Activated CD8-positive, alpha-beta T cell treated with anti-CD3 and anti-CD28 coated beads, Interleukin-2, amount 10 ng/mL, durations not matched to agents 7 days and 5 days (primary cell): Measurements from ENCODE around the gene MAD2L2. TPM values are rescaled to one million over a fixed set of nuclear protein-coding genes. Genes with fewer than 3 reads are reported as not detected.
A peak's percentile ranks its signal among the peaks of the same experiment; 100 is the strongest.

ENCODE experiments used
- ATAC-seq: fragments of 150-1000 bp; cut with Tn5 transposase; one replicate; pipeline ENCODE4 v1.10.0; 2021; ENCODE audit warnings: moderate library complexity
- CTCF ChIA-PET: fragments of 350-600 bp; sonication (Branson Sonifier 250); formaldehyde crosslinking; loops from one replicate; lab custom pipeline; 2021; ENCODE audit warnings: antibody characterized with exemption; lab: Charles Lee
- POLR2A ChIA-PET: fragments of 350-600 bp; sonication (Branson Sonifier 250); formaldehyde crosslinking; loops from one replicate; lab custom pipeline; 2021; ENCODE audit warnings: antibody characterized with exemption; lab: Charles Lee
- DNase-seq: peaks from one replicate; pipeline ENCODE4 v3.0.0-alpha.2; 2020
- H3K27ac Mint-ChIP-seq: one replicate; pipeline ENCODE4 v1.8.0; 2021; ENCODE audit warnings: mild to moderate bottlenecking, mixed read lengths
- H3K27me3 Mint-ChIP-seq: one replicate; pipeline ENCODE4 v1.8.0; 2021; ENCODE audit warnings: low read depth, mixed read lengths
- H3K36me3 Mint-ChIP-seq: one replicate; pipeline ENCODE4 v1.8.0; 2021; ENCODE audit warnings: low read depth, mixed read lengths
- H3K4me1 Mint-ChIP-seq: one replicate; pipeline ENCODE4 v1.8.0; 2021; ENCODE audit warnings: low read depth, mixed read lengths
- H3K4me3 Mint-ChIP-seq: one replicate; pipeline ENCODE4 v1.8.0; 2021; ENCODE audit warnings: mild to moderate bottlenecking, mixed read lengths
- H3K9me3 Mint-ChIP-seq: one replicate; pipeline ENCODE4 v1.8.0; 2022; ENCODE audit warnings: mixed read lengths; ENCODE audit not compliant: insufficient read depth
- total RNA-seq, 2 experiments: library from RNA; stranded (reverse); gene quantifications; one replicate each; pipeline ENCODE4 v1.2.3, GENCODE V29; 2021

The MAD2L2 gene
- total RNA-seq, 2 experiments from 2014 or later: 127 to 129 TPM

DNA sequence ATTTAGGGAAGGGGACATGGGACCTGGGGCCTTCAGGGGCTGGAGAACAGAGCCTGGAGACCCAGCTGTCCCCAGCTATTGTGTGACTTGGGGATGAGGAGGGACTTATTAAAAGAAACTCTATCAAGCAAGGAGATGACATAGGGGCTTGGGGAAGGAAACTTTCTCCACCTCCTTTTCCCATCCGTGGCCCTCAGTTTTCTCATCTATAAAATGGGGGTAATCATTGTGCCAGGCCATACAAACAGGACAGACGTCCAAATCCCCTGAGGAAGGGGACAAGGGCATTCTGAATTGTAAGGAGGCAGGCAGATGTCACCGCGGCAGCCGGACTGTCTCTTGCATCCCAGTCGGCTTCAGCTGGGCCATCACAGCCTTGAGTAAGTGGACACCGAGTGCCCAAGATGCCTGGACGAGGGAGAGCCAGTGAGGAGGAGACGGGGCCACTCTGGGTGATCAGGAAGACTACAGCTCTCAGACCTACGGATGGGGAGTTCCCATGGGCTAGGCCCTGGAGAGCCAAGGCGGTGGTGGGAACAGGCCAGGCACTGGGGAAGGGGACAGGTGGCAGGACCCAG is 28.7 kb downstream of the MAD2L2 start:
- Mint-ChIP-seq H3K9me3 (no peaks in the 10 kb centered on the region), H3K4me3 (no peak overlapping the region), H3K27me3 (peaks cover 2% of the 10 kb centered on the region), H3K27ac (no peak overlapping the region), H3K4me1 (peaks cover 39% of the 10 kb centered on the region), H3K36me3 (peaks cover 9% of the 10 kb centered on the region)
- ATAC-seq: no peak
- ChIA-PET CTCF (interaction anchor here (1.9 to 7.2 kb wide), 7 partner anchors 10 to 614 kb away, joined by 4 to 86 read pairs (median 19); partner anchors contain the start of gene FBXO6), POLR2A (interaction anchor here (1.2 to 4.2 kb wide), 4 partner anchors 12 to 257 kb away, joined by 4 to 30 read pairs (median 18); partner anchors contain the start of gene FBXO6)
- no peak for DNase-seq

DNA sequence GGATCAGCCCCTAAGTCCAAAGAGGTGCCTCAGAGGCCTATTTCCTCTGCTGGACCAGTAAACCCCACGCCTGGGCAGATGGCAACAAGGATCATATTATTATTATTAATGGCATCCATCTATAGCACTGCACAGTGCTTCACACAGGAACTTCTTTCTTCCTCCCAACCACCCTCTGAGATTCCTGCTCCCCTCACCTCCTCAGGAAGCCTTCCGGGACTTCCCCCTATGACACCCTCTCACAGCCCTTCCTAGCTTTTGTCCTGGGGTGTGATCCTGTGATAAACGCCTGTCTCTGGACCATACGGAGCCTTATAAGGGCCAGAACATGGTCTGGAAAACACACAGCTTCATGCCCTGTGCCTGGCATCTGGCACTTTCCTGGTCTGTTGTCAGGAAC is 29.9 kb downstream of the MAD2L2 start:
- Mint-ChIP-seq H3K4me3 (peak overlapping the region; percentile 72), H3K9me3 (no peaks in the 10 kb centered on the region)
- no peak for ATAC-seq

GRCh38 chr1:11650331-11650991 is 30.5 kb downstream of the MAD2L2 start:
- H3K36me3 Mint-ChIP-seq: no peaks in the 10 kb centered on the region
- DNase-seq: peak; percentile 93
- peaks cover 2% of the 10 kb centered on the region for H3K27me3 Mint-ChIP-seq
- CTCF ChIA-PET: interaction anchor here (0.8 to 7.2 kb wide), 18 partner anchors 8 to 1155 kb away, joined by 3 to 86 read pairs (median 7); partner anchors contain the start of genes AGTRAP, CLCN6, FBXO6 and MAD2L2
- H3K27ac Mint-ChIP-seq: peak overlapping the region; percentile 60
- H3K9me3 Mint-ChIP-seq: no peaks in the 10 kb centered on the region
- peak overlapping the region; percentile 72 for H3K4me3 Mint-ChIP-seq
- peaks cover 30% of the 10 kb centered on the region for H3K4me1 Mint-ChIP-seq
- ATAC-seq: peak; percentile 74
- POLR2A ChIA-PET: interaction anchor here (0.6 to 2.2 kb wide), 4 partner anchors 14 to 258 kb away, joined by 6 to 14 read pairs (median 10); partner anchors contain the start of gene FBXO6

More for the DNA sequence above, 29.9 kb downstream of the MAD2L2 start:
- no peak for DNase-seq
- Mint-ChIP-seq H3K4me1 (peaks cover 36% of the 10 kb centered on the region), H3K27ac (peak overlapping the region; percentile 60), H3K27me3 (peaks cover 2% of the 10 kb centered on the region), H3K36me3 (peaks cover 2% of the 10 kb centered on the region)
- POLR2A ChIA-PET: interaction anchor here (0.6 to 2.2 kb wide), 4 partner anchors 31 to 389 kb away, joined by 3 to 14 read pairs (median 10); partner anchors contain the start of gene MTOR
- CTCF ChIA-PET: interaction anchor here (0.9 to 7.2 kb wide), 16 partner anchors 9 to 614 kb away, joined by 3 to 86 read pairs (median 8); partner anchors contain the start of genes AGTRAP, CLCN6, FBXO6 and MAD2L2

DNA sequence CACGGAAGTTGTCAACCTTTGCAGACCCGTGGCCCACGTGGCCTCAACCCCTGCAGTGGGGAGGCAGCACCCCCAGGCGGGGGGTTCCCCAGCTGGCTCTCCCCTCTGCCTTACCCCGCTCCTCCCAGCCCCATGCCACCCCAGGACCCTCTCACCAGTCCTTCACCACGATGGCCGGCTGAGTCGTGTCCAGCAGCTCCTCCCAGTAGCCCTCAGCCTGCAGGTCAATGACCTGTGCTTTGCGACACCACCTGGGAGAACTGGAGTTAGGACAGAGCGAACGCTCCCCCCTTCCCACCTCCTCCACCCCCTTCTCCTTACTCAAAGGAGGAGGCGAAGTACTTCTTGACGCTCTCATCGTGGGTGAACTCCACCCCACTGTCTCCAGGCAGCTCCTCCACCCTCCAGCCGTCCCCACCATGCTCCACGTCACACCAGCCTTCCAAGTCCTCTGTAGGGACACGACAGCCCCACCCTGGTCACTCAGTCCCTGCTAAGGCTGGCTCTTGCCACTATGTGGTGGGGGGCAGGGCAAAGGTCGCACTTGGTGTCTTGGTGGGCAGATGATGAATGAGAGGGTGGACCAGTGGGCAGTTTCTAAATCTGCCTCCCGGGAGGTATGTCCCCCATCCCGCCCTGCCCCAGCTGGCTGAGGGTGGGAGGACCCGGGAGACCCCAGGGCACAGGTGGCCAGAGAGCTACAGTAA is 31.2 kb downstream of the MAD2L2 start:
- Mint-ChIP-seq H3K4me3 (peak overlapping the region; percentile 36), H3K4me1 (peaks cover 28% of the 10 kb centered on the region), H3K27ac (peak overlapping the region; percentile 52), H3K9me3 (no peaks in the 10 kb centered on the region), H3K27me3 (peaks cover 2% of the 10 kb centered on the region), H3K36me3 (no peaks in the 10 kb centered on the region)
- POLR2A ChIA-PET: interaction anchor here (1.6 to 2.2 kb wide), 3 partner anchors 14 to 259 kb away, joined by 7 to 14 read pairs (median 14); partner anchors contain the start of gene FBXO6
- DNase-seq (no peak), ATAC-seq (no peak)
- CTCF ChIA-PET: interaction anchor here (0.8 to 7.2 kb wide), 16 partner anchors 8 to 1154 kb away, joined by 3 to 86 read pairs (median 8); partner anchors contain the start of genes AGTRAP, CLCN6, FBXO6 and MAD2L2

- Mint-ChIP-seq H3K9me3 (no peaks in the 10 kb centered on the region), H3K4me3 (no peak overlapping the region), H3K36me3 (no peaks in the 10 kb centered on the region), H3K27ac (no peak overlapping the region), H3K4me1 (peaks cover 27% of the 10 kb centered on the region), H3K27me3 (peaks cover 2% of the 10 kb centered on the region)
- ChIA-PET CTCF (interaction anchor here (1.6 to 3.3 kb wide), 4 partner anchors 32 to 157 kb away, joined by 6 to 55 read pairs (median 10); partner anchors contain the start of genes CLCN6, MAD2L2 and MTHFR), POLR2A (interaction anchor here (1.6 to 2.2 kb wide), 3 partner anchors 15 to 259 kb away, joined by 7 to 14 read pairs (median 14); partner anchors contain the start of gene FBXO6)
- DNase-seq (no peak), ATAC-seq (no peak)
Measured at GRCh38 chr1:11649237-11649623, 31.7 kb downstream of the MAD2L2 start.

DNA sequence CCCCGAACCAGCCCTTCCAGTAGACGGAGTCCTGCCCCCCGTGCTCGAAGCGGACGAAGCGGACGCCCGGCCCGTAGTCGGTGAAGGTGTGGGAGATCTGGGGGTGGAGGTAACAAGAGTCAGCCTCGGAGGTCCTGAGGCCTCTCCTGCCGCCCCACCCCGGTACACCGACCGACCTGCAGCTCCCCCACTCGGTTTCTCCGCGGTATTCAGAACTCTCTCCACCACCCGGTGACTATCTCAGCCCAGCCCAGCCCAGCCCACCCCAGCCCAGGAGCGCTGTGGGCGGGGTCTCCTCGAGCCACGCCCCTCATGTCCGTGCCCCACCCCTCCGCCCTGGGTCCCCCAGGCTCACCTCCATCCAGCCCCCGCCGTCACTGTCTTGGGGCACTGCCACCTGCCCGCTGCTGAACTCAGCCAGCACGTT is 32.2 kb downstream of the MAD2L2 start:
- H3K27ac Mint-ChIP-seq: no peak overlapping the region
- H3K9me3 Mint-ChIP-seq: no peaks in the 10 kb centered on the region
- peak; percentile 49 for DNase-seq
- CTCF ChIA-PET: interaction anchor here (3.3 to 8.6 kb wide), 2 partner anchors 71 to 611 kb away, joined by 55 to 84 read pairs; no protein-coding TSS in a partner anchor
- peak overlapping the region; percentile 31 for H3K4me3 Mint-ChIP-seq
- no peaks in the 10 kb centered on the region for H3K36me3 Mint-ChIP-seq
- H3K4me1 Mint-ChIP-seq: peaks cover 27% of the 10 kb centered on the region
- peak; percentile 17 for ATAC-seq
- H3K27me3 Mint-ChIP-seq: peaks cover 2% of the 10 kb centered on the region
- POLR2A ChIA-PET: interaction anchor here (1.6 kb wide), 1 partner anchor 15 kb away, joined by 7 read pairs; the partner anchor contains the start of gene FBXO6

GRCh38 chr1:11648039-11648438 is 32.9 kb downstream of the MAD2L2 start:
- POLR2A ChIA-PET: no interaction called here
- DNase-seq (no peak), ATAC-seq (no peak)
- H3K9me3 Mint-ChIP-seq: no peaks in the 10 kb centered on the region
- peaks cover 27% of the 10 kb centered on the region for H3K4me1 Mint-ChIP-seq
- H3K4me3 Mint-ChIP-seq: no peak overlapping the region
- CTCF ChIA-PET: interaction anchor here (8.6 kb wide), 1 partner anchor 610 kb away, joined by 84 read pairs; no protein-coding TSS in a partner anchor
- no peak overlapping the region for H3K27ac Mint-ChIP-seq
- H3K27me3 Mint-ChIP-seq: peaks cover 2% of the 10 kb centered on the region
- H3K36me3 Mint-ChIP-seq: no peaks in the 10 kb centered on the region

- peaks cover 2% of the 10 kb centered on the region for H3K27me3 Mint-ChIP-seq
- CTCF ChIA-PET: interaction anchor here (0.5 to 8.6 kb wide), 3 partner anchors 406 to 609 kb away, joined by 3 to 84 read pairs (median 3); no protein-coding TSS in a partner anchor
- POLR2A ChIA-PET: interaction anchor here (0.6 kb wide), 1 partner anchor 40 kb away, joined by 3 read pairs; no protein-coding TSS in a partner anchor
- H3K9me3 Mint-ChIP-seq: no peaks in the 10 kb centered on the region
- peaks cover 27% of the 10 kb centered on the region for H3K4me1 Mint-ChIP-seq
- DNase-seq (no peak), ATAC-seq (no peak)
- no peaks in the 10 kb centered on the region for H3K36me3 Mint-ChIP-seq
- no peak overlapping the region for H3K27ac Mint-ChIP-seq
- H3K4me3 Mint-ChIP-seq: no peak overlapping the region
Measured at GRCh38 chr1:11647333-11647732, 33.6 kb downstream of the MAD2L2 start.

DNA sequence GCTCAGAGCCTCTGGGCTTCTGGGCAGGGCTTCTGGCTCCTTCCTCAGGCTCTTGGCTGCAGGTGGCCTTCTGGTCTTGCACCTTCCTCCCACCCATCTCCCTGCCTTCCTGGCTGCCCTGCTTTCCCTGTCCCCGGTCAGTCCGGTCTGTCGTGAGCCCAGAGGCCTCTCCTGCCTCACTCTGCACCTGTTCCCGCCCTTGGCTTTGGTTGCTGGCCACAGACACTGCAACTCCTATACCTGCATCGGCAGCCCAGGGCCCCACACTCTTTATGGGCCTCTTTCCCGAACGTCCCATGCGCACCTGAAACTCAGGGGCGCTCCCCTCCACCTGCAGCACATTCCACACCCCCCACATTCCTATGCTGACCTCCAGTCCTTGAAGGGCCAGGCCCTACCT is 34.6 kb downstream of the MAD2L2 start:
- ChIA-PET CTCF (interaction anchor here (0.6 to 8.6 kb wide), 17 partner anchors 9 to 608 kb away, joined by 3 to 84 read pairs (median 3); partner anchors contain the start of gene FBXO6), POLR2A (no interaction called here)
- Mint-ChIP-seq H3K27me3 (peaks cover 2% of the 10 kb centered on the region), H3K4me3 (no peak overlapping the region), H3K36me3 (no peaks in the 10 kb centered on the region), H3K9me3 (no peaks in the 10 kb centered on the region), H3K4me1 (peaks cover 21% of the 10 kb centered on the region), H3K27ac (no peak overlapping the region)
- DNase-seq (no peak), ATAC-seq (no peak)

GRCh38 chr1:11645670-11646265 is 35.2 kb downstream of the MAD2L2 start:
- Mint-ChIP-seq H3K4me1 (peaks cover 16% of the 10 kb centered on the region), H3K36me3 (no peaks in the 10 kb centered on the region), H3K27ac (no peak overlapping the region), H3K27me3 (peaks cover 2% of the 10 kb centered on the region), H3K4me3 (no peak overlapping the region), H3K9me3 (no peaks in the 10 kb centered on the region)
- DNase-seq: peak; percentile 91
- CTCF ChIA-PET: interaction anchor here (0.6 to 8.6 kb wide), 20 partner anchors 10 to 608 kb away, joined by 3 to 84 read pairs (median 3); partner anchors contain the start of gene FBXO6
- POLR2A ChIA-PET: no interaction called here
- peak; percentile 55 for ATAC-seq
